NB4 (cell line): Measurements from ENCODE around the gene DSG3.

ENCODE experiments used
- MYC ChIP-seq: IDR thresholded peaks from 2 replicates; pipeline ENCODE4 v1.6.1; 2011; ENCODE audit warnings: low read depth, low read length
- POLR2A ChIP-seq: IDR thresholded peaks from 2 replicates; pipeline ENCODE4 v1.6.1; 2011; ENCODE audit warnings: mild to moderate bottlenecking; ENCODE audit not compliant: insufficient read length; ENCODE audit errors: extremely low read depth
- TF ChIP-seq, protein P1 (sequence below): IDR thresholded peaks from one replicate; pipeline ENCODE4 v1.5.1; 2012; ENCODE audit warnings: low read depth, low read length
- TF ChIP-seq, protein P2 (sequence below): IDR thresholded peaks from 2 replicates; pipeline ENCODE4 v1.6.1; 2011; ENCODE audit warnings: low read depth, low read length

DNA sequence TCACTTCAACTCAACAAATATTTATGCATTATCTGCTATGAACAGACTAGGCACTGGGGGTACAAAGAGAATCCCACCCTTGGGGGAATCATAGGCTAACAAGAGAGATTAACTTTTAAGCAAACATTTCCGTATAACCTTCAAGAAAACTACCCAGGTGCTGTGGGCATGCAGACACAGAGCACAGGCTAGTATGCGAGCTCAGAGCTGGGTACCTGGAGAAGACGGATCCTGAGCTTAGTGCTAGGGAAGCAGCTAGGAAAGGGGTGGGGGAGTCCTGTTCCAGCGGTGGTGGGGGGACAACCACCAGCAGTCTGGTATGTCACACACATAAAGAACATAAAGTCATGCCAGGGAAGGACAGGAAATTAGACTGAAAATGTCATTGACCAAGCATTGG, 17.5 kb upstream of the DSG3 start:
- TF ChIP-seq, protein P1, sequence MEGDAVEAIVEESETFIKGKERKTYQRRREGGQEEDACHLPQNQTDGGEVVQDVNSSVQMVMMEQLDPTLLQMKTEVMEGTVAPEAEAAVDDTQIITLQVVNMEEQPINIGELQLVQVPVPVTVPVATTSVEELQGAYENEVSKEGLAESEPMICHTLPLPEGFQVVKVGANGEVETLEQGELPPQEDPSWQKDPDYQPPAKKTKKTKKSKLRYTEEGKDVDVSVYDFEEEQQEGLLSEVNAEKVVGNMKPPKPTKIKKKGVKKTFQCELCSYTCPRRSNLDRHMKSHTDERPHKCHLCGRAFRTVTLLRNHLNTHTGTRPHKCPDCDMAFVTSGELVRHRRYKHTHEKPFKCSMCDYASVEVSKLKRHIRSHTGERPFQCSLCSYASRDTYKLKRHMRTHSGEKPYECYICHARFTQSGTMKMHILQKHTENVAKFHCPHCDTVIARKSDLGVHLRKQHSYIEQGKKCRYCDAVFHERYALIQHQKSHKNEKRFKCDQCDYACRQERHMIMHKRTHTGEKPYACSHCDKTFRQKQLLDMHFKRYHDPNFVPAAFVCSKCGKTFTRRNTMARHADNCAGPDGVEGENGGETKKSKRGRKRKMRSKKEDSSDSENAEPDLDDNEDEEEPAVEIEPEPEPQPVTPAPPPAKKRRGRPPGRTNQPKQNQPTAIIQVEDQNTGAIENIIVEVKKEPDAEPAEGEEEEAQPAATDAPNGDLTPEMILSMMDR = no peak
- TF ChIP-seq, protein P2, sequence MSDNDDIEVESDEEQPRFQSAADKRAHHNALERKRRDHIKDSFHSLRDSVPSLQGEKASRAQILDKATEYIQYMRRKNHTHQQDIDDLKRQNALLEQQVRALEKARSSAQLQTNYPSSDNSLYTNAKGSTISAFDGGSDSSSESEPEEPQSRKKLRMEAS = no peak
- TF ChIP-seq POLR2A = no peak
- no peak for TF ChIP-seq MYC
